H1 (cell line): ENCODE results near the gene TMEM89. TPM values are rescaled to one million over a fixed set of nuclear protein-coding genes. Genes with fewer than 3 reads are reported as not detected.

Experiments used
- CTCF ChIA-PET: fragments of 300-600 bp; sonication (Branson Sonifier 250); formaldehyde crosslinking; loops from one replicate; lab custom pipeline; 2021; ENCODE audit not compliant: partially characterized antibody; lab: Charles Lee
- POLR2A ChIA-PET: fragments of 300-600 bp; sonication (Branson Sonifier 250); formaldehyde crosslinking; loops from one replicate; lab custom pipeline; 2021; ENCODE audit warnings: inconsistent platforms; ENCODE audit not compliant: partially characterized antibody; lab: Charles Lee
- DNase-seq, 2 experiments: peaks; one replicate each; pipeline versions ENCODE4 v3.0.0 to v3.0.0-alpha.2; 2010 to 2022; ENCODE audit warnings: low spot score in 2 of 2, low read depth in 1 of 2, mixed read lengths in 1 of 2
- FAIRE-seq: peaks from 2 replicates; lab custom pipeline; 2011; peaks lifted over from hg19 to GRCh38; lab: Jason Lieb, UNC
- H2AFZ ChIP-seq: 2 replicates; pipeline ENCODE4 v1.8.1; 2012; ENCODE audit warnings: low read length, inconsistent platforms
- H2AK5ac ChIP-seq: 2 replicates; pipeline ENCODE4 v1.6.1; 2013; ENCODE audit warnings: low read depth, low read length
- H2BK120ac ChIP-seq: replicated peaks from 2 replicates; pipeline ENCODE3; 2013; ENCODE audit warnings: low read depth, low read length, inconsistent platforms
- H2BK12ac ChIP-seq: 2 replicates; pipeline ENCODE4 v1.6.1; 2013; ENCODE audit warnings: low read depth, low read length
- H2BK15ac ChIP-seq: 2 replicates; pipeline ENCODE4 v1.6.1; 2013; ENCODE audit warnings: low read length
- H2BK20ac ChIP-seq: 2 replicates; pipeline ENCODE4 v1.6.1; 2013; ENCODE audit warnings: low read length
- H2BK5ac ChIP-seq: 2 replicates; pipeline ENCODE4 v1.6.1; 2013; ENCODE audit warnings: low read depth, low read length
- H3K14ac ChIP-seq: 2 replicates; pipeline ENCODE4 v1.6.1; 2013; ENCODE audit warnings: inconsistent platforms; ENCODE audit not compliant: insufficient read length
- H3K18ac ChIP-seq: 2 replicates; pipeline ENCODE4 v1.6.1; 2013; ENCODE audit warnings: low read length; ENCODE audit errors: extremely low read depth
- H3K23ac ChIP-seq: 2 replicates; pipeline ENCODE4 v1.6.1; 2013; ENCODE audit warnings: inconsistent platforms; ENCODE audit not compliant: insufficient read length
- H3K23me2 ChIP-seq: 2 replicates; pipeline ENCODE4 v1.6.1; 2013; ENCODE audit warnings: low read depth, low read length
- H3K27ac ChIP-seq: 2 replicates; pipeline ENCODE4 v1.6.1; 2011; ENCODE audit warnings: low read depth, low read length, inconsistent platforms
- H3K27me3 ChIP-seq, 4 experiments: replicated peaks in 1 of 4; 1 replicate in 1 of 4; 2 replicates in 3 of 4; pipeline versions ENCODE4 v1.6.1 to v1.8.1; 2011 to 2013; ENCODE audit warnings: low read length in 3 of 4, mild to moderate bottlenecking in 3 of 4, inconsistent platforms in 2 of 4, mixed read lengths in 2 of 4, moderate library complexity in 1 of 4; ENCODE audit not compliant: control insufficient read depth in 3 of 4, insufficient read depth in 3 of 4; ENCODE audit errors: extremely low read depth in 1 of 4
- H3K36me3 ChIP-seq, 4 experiments: 2 replicates each; pipeline versions ENCODE4 v1.6.1 to v1.8.1; 2011 to 2013; ENCODE audit warnings: mild to moderate bottlenecking in 4 of 4, low read length in 3 of 4, moderate library complexity in 2 of 4, control low read depth in 1 of 4, inconsistent platforms in 1 of 4; ENCODE audit not compliant: insufficient read depth in 4 of 4, control insufficient read depth in 2 of 4
- H3K4ac ChIP-seq: replicated peaks from 2 replicates; pipeline ENCODE3; 2013; ENCODE audit warnings: low read length, low read depth, mixed read lengths, inconsistent platforms; ENCODE audit not compliant: insufficient read length
- H3K4me1 ChIP-seq, 4 experiments: replicated peaks in 1 of 4; 1 replicate in 1 of 4; 2 replicates in 3 of 4; pipeline versions ENCODE4 v1.6.1 to v1.8.1; 2011 to 2013; ENCODE audit warnings: low read length in 3 of 4, inconsistent platforms in 2 of 4, mixed read lengths in 1 of 4; ENCODE audit not compliant: insufficient read depth in 4 of 4, control insufficient read depth in 3 of 4
- H3K4me2 ChIP-seq, 2 experiments: 2 replicates each; pipeline versions ENCODE4 v1.6.1 to v1.8.1; 2011 to 2013; ENCODE audit warnings: low read depth in 2 of 2, low read length in 2 of 2, control low read depth in 1 of 2, inconsistent platforms in 1 of 2, mild to moderate bottlenecking in 1 of 2; ENCODE audit not compliant: insufficient read depth in 1 of 2
- H3K4me3 ChIP-seq, 4 experiments: fragments of 200-600, 300-600 bp in 1 of 4; sonication (generic), shearing (Covaris generic), sonication (Bioruptor Twin) in 1 of 4; 2 replicates each; pipeline versions ENCODE4 v1.5.1 to v1.8.1; 2011 to 2016; ENCODE audit warnings: low read length in 4 of 4, low read depth in 3 of 4, control low read depth in 2 of 4, inconsistent platforms in 2 of 4, mild to moderate bottlenecking in 2 of 4, mixed read lengths in 1 of 4, moderate library complexity in 1 of 4; ENCODE audit not compliant: insufficient read depth in 2 of 4; ENCODE audit errors: extremely low read depth in 1 of 4
- H3K56ac ChIP-seq: replicated peaks from 2 replicates; pipeline ENCODE3; 2013; ENCODE audit warnings: low read depth, mild to moderate bottlenecking, mixed read lengths, low read length, inconsistent platforms; ENCODE audit not compliant: insufficient read length
- H3K79me1 ChIP-seq: 2 replicates; pipeline ENCODE4 v1.6.1; 2013; ENCODE audit warnings: low read depth, low read length, control low read depth
- H3K79me2 ChIP-seq, 2 experiments: 2 replicates each; pipeline versions ENCODE4 v1.6.1 to v1.8.1; 2012 to 2013; ENCODE audit warnings: low read length in 2 of 2, mild to moderate bottlenecking in 2 of 2, inconsistent platforms in 1 of 2; ENCODE audit not compliant: insufficient read depth in 2 of 2, control insufficient read depth in 1 of 2
- H3K9ac ChIP-seq, 4 experiments: replicated peaks in 1 of 4; 1 replicate in 1 of 4; 2 replicates in 3 of 4; pipeline versions ENCODE4 v1.6.1 to v1.8.1; 2011 to 2013; ENCODE audit warnings: low read depth in 3 of 4, low read length in 3 of 4, control low read depth in 2 of 4, mild to moderate bottlenecking in 2 of 4, moderate library complexity in 2 of 4, inconsistent platforms in 1 of 4; ENCODE audit errors: extremely low read depth in 1 of 4
- H3K9me3 ChIP-seq, 2 experiments: 2 replicates each; pipeline versions ENCODE4 v1.6.1 to v1.8.1; 2012 to 2013; ENCODE audit warnings: mild to moderate bottlenecking in 2 of 2, moderate library complexity in 2 of 2, control low read depth in 1 of 2, inconsistent platforms in 1 of 2, low read depth in 1 of 2, low read length in 1 of 2, mixed read lengths in 1 of 2; ENCODE audit not compliant: insufficient read depth in 2 of 2
- H4K20me1 ChIP-seq, 2 experiments: replicated peaks in 1 of 2; 2 replicates each; pipeline versions ENCODE3 to v1.8.1; 2011 to 2013; ENCODE audit warnings: inconsistent platforms in 2 of 2, low read length in 2 of 2, mild to moderate bottlenecking in 1 of 2; ENCODE audit not compliant: insufficient read depth in 2 of 2, control insufficient read depth in 1 of 2
- H4K5ac ChIP-seq: 2 replicates; pipeline ENCODE4 v1.6.1; 2013; ENCODE audit warnings: low read length, low read depth, mixed read lengths, inconsistent platforms; ENCODE audit not compliant: insufficient read length
- H4K8ac ChIP-seq: 2 replicates; pipeline ENCODE4 v1.8.0; 2013; ENCODE audit warnings: mild to moderate bottlenecking, moderate library complexity, low read length, inconsistent platforms; ENCODE audit not compliant: insufficient read depth; ENCODE audit errors: extremely low read depth
- H4K91ac ChIP-seq: replicated peaks from 2 replicates; pipeline ENCODE3; 2013; ENCODE audit warnings: low read length, mixed read lengths, inconsistent platforms; ENCODE audit not compliant: insufficient read length
- EGR1 ChIP-seq: IDR thresholded peaks from 2 replicates; pipeline ENCODE4 v1.6.1; 2011; ENCODE audit warnings: low read depth, low read length, borderline replicate concordance
- YY1 ChIP-seq: IDR thresholded peaks from 2 replicates; pipeline ENCODE4 v1.6.1; 2011; ENCODE audit warnings: low read depth, mild to moderate bottlenecking, low read length
- WGBS, 2 experiments: shearing (Covaris generic) in 1 of 2; methylation state at CpG; one replicate each; pipeline versions ENCODE4 v1.1.6 to v1.1.7; 2013 to 2015; ENCODE audit warnings: low lambda C conversion rate in 2 of 2, mixed read lengths in 2 of 2, inconsistent platforms in 1 of 2, low coverage in 1 of 2, missing lambda C conversion rate in 1 of 2; ENCODE audit not compliant: insufficient replicate concordance in 2 of 2, insufficient coverage in 1 of 2, insufficient read length in 1 of 2; ENCODE audit errors: extremely low coverage in 1 of 2, missing lambda C conversion rate in 1 of 2; 5-methylcytosine and 5-hydroxymethylcytosine counted together
- polyA plus RNA-seq, 7 experiments: library from polyadenylated mRNA; depleted of rRNA in 3 of 7; stranded (reverse) in 5 of 7; unstranded in 2 of 7; fragments of >200 nt in 5 of 7; fragments of 200-250 nt in 2 of 7; gene quantifications; 1 replicate in 5 of 7; 2 replicates in 1 of 7; 4 replicates in 1 of 7; pipeline versions ENCODE4 v1.2.1 to v1.2.3, GENCODE V29; 2011 to 2013; ENCODE audit warnings: missing spikeins in 2 of 7, mixed read lengths in 2 of 7
- total RNA-seq: library from RNA; stranded (reverse); fragmentation: NEBNext Ultra II Directional; extraction: Animal tissue kit (Norgen Biotek cat#: 25700); gene quantifications from 2 replicates; pipeline ENCODE4 v1.2.1, GENCODE V29; 2021

Gene TMEM89
- total and polyA plus RNA-seq, 2 of the 8 experiments (the other 6 are each of a cell fraction or from before 2014, with no cell fraction given) = not detected

DNA sequence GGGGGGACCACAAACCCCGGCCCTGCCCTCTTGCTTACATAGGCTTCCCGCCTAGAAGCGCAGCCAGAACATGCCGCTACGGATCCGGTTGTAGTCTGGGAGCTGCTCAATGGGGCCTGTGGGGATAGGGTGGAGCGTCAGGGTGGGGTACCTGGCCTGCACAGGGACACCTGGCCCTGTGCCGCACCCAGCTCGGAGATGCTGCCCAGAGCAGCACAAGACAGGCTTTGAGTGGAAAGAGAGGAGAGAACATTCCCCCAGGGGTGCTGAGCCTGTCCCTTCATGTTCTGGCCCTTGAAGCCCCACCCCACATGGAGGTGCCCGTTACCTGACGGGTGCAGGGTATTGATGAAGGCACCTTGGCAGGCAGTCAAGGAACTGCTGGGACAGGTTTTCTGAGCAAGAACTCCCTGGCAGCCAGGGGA, 22.5 kb downstream of the TMEM89 start:
- peaks cover 4 to 39% of the 10 kb centered on the region in 2 experiments for H4K20me1 ChIP-seq
- H3K9me3 ChIP-seq = no peaks in the 10 kb centered on the region
- POLR2A ChIA-PET = interaction anchor here (0.6 to 5.1 kb wide), 9 partner anchors 11 to 154 kb away, joined by 3 to 23 read pairs (median 6); partner anchors contain the start of genes SLC26A6 and UQCRC1
- no peak for TF ChIP-seq YY1
- TF ChIP-seq EGR1 = no peak
- TF ChIP-seq, all 59 proteins: peak for 0
- FAIRE-seq = no peak
- no peak overlapping the region for H2AFZ ChIP-seq
- H2BK15ac ChIP-seq = no peak overlapping the region
- peaks cover 36 to 53% (median 49%) of the 10 kb centered on the region in 4 experiments for H3K36me3 ChIP-seq
- H3K4me2 ChIP-seq = no peak overlapping the region
- no peak overlapping the region for H3K14ac ChIP-seq
- no peak overlapping the region for H2AK5ac ChIP-seq
- WGBS, 2 experiments = 92% methylated on average over 11 of the region's 11 CpGs; no CpG with 5 or more reads in 1 of the 2 experiments
- peaks cover 0 to 6% (median 0%) of the 10 kb centered on the region in 4 experiments; a peak in 3 of 7 replicates for H3K27me3 ChIP-seq
- no peak overlapping the region for H2BK12ac ChIP-seq
- peaks cover 2% of the 10 kb centered on the region; the same call in 1 of the 2 replicates for H3K79me1 ChIP-seq
- no peak overlapping the region for H2BK20ac ChIP-seq
- no peak overlapping the region for H3K56ac ChIP-seq
- H3K79me2 ChIP-seq = no peaks in the 10 kb centered on the region
- peaks cover 1% of the 10 kb centered on the region; the same call in 1 of the 2 replicates for H3K23me2 ChIP-seq
- DNase-seq = no peak
- H3K27ac ChIP-seq = no peak overlapping the region
- peaks cover 3 to 18% (median 15%) of the 10 kb centered on the region in 4 experiments; a peak in 6 of 7 replicates for H3K4me1 ChIP-seq
- no peak overlapping the region for H2BK120ac ChIP-seq
- H4K91ac ChIP-seq = no peak overlapping the region
- no peak overlapping the region for H3K23ac ChIP-seq
- no peak overlapping the region for H3K18ac ChIP-seq
- H3K4ac ChIP-seq = no peak overlapping the region
- CTCF ChIA-PET = interaction anchor here (1.2 kb wide), 1 partner anchor 163 kb away, joined by 3 read pairs; no protein-coding TSS in a partner anchor
- no peak overlapping the region for H3K9ac ChIP-seq
- no peak overlapping the region for H4K5ac ChIP-seq
- H4K8ac ChIP-seq = no peak overlapping the region
- H3K4me3 ChIP-seq = no peak overlapping the region
- no peak overlapping the region for H2BK5ac ChIP-seq
